CD14-positive monocyte (primary cell): ENCODE data around the gene MALRD1. TPM values are rescaled to one million over a fixed set of nuclear protein-coding genes. Genes with fewer than 3 reads are reported as not detected.

Experiments
- DNase-seq, 3 donors: peaks; one replicate each; pipeline ENCODE4 v3.0.0-alpha.2; 2011 to 2022
- H2AFZ ChIP-seq: 2 replicates; pipeline ENCODE4 v1.6.0; 2012; ENCODE audit warnings: mild to moderate bottlenecking, low read depth, low read length, inconsistent platforms; ENCODE audit not compliant: insufficient read depth, poor library complexity, severe bottlenecking
- H3K27ac ChIP-seq, 2 donors: 1 replicate in 1 of 2; 2 replicates in 1 of 2; pipeline ENCODE4 v1.5.1; 2012 to 2013; ENCODE audit warnings: low read length in 2 of 2, control low read depth in 1 of 2, inconsistent platforms in 1 of 2, low read depth in 1 of 2, mild to moderate bottlenecking in 1 of 2
- H3K27me3 ChIP-seq, 2 donors: one replicate each; pipeline versions ENCODE4 v1.6.0 to v1.6.1; 2011 to 2013; ENCODE audit warnings: low read length in 2 of 2; ENCODE audit not compliant: control insufficient read depth in 2 of 2, insufficient read depth in 2 of 2
- H3K36me3 ChIP-seq, 2 donors: replicated peaks in 1 of 2; 1 replicate in 1 of 2; 2 replicates in 1 of 2; pipeline versions ENCODE4 v1.5.1 to v1.6.1; 2012 to 2013; ENCODE audit warnings: low read length in 2 of 2, control low read depth in 1 of 2, inconsistent platforms in 1 of 2, mild to moderate bottlenecking in 1 of 2; ENCODE audit not compliant: insufficient read depth in 2 of 2, control insufficient read depth in 1 of 2
- H3K4me1 ChIP-seq, 2 donors: 1 replicate in 1 of 2; 2 replicates in 1 of 2; pipeline versions ENCODE4 v1.5.1 to v1.6.1; 2012 to 2013; ENCODE audit warnings: low read length in 2 of 2, control low read depth in 1 of 2, inconsistent platforms in 1 of 2, mild to moderate bottlenecking in 1 of 2, moderate library complexity in 1 of 2; ENCODE audit not compliant: insufficient read depth in 2 of 2, control insufficient read depth in 1 of 2
- H3K4me2 ChIP-seq: replicated peaks from 2 replicates; pipeline ENCODE3; 2012; ENCODE audit warnings: low read length, moderate library complexity, mild to moderate bottlenecking; ENCODE audit not compliant: poor library complexity, severe bottlenecking; ENCODE audit errors: extremely low read depth
- H3K4me3 ChIP-seq, 3 experiments: fragments of 200-600 bp in 1 of 3; sonication (generic) in 1 of 3; replicated peaks in 1 of 3; 1 replicate in 2 of 3; 2 replicates in 1 of 3; pipeline ENCODE4 v1.5.1; 2011 to 2013; ENCODE audit warnings: low read length in 3 of 3, mild to moderate bottlenecking in 3 of 3, control low read depth in 2 of 3, low read depth in 2 of 3, inconsistent platforms in 1 of 3, moderate library complexity in 1 of 3
- H3K79me2 ChIP-seq: 2 replicates; pipeline ENCODE4 v1.6.0; 2012; ENCODE audit warnings: mild to moderate bottlenecking, control low read depth, inconsistent platforms, low read length, moderate library complexity; ENCODE audit not compliant: insufficient read depth
- H3K9ac ChIP-seq: 2 replicates; pipeline ENCODE4 v1.6.0; 2017; ENCODE audit warnings: low read length, mild to moderate bottlenecking; ENCODE audit not compliant: insufficient read depth, poor library complexity, severe bottlenecking
- H3K9me3 ChIP-seq, 2 donors: replicated peaks in 1 of 2; 1 replicate in 1 of 2; 2 replicates in 1 of 2; pipeline versions ENCODE4 v1.5.1 to v1.6.1; 2012 to 2013; ENCODE audit warnings: low read length in 2 of 2, control low read depth in 1 of 2; ENCODE audit not compliant: control insufficient read depth in 1 of 2, insufficient read depth in 1 of 2
- H4K20me1 ChIP-seq: 2 replicates; pipeline ENCODE4 v1.6.0; 2012; ENCODE audit warnings: mild to moderate bottlenecking, low read length, control low read depth, moderate library complexity; ENCODE audit not compliant: insufficient read depth
- H3K27ac Mint-ChIP-seq, 7 donors: one replicate each; pipeline ENCODE4 v1.8.0; 2020; ENCODE audit warnings: mild to moderate bottlenecking in 7 of 7, mixed read lengths in 7 of 7, moderate library complexity in 6 of 7, inconsistent platforms in 2 of 7
- H3K27me3 Mint-ChIP-seq, 3 donors: one replicate each; pipeline ENCODE4 v1.8.0; 2021 to 2022; ENCODE audit warnings: low read depth in 3 of 3, mild to moderate bottlenecking in 3 of 3, mixed read lengths in 3 of 3, moderate library complexity in 3 of 3, inconsistent platforms in 1 of 3
- H3K36me3 Mint-ChIP-seq, 2 donors: one replicate each; pipeline ENCODE4 v1.8.0; 2020; ENCODE audit warnings: mixed read lengths in 2 of 2, inconsistent platforms in 1 of 2, mild to moderate bottlenecking in 1 of 2
- H3K4me1 Mint-ChIP-seq: one replicate; pipeline ENCODE4 v1.8.0; 2020; ENCODE audit warnings: mild to moderate bottlenecking, mixed read lengths
- H3K4me3 Mint-ChIP-seq, 2 donors: one replicate each; pipeline ENCODE4 v1.8.0; 2020; ENCODE audit warnings: mild to moderate bottlenecking in 2 of 2, mixed read lengths in 2 of 2, moderate library complexity in 1 of 2
- H3K9me3 Mint-ChIP-seq, 7 donors: one replicate each; pipeline ENCODE4 v1.8.0; 2020 to 2022; ENCODE audit warnings: mixed read lengths in 7 of 7, mild to moderate bottlenecking in 6 of 7, moderate library complexity in 6 of 7, inconsistent platforms in 2 of 7
- CTCF ChIP-seq: fragments of 200-600 bp; IDR thresholded peaks from one replicate; pipeline ENCODE4 v1.8.0; 2022; ENCODE audit warnings: antibody characterized with exemption, mild to moderate bottlenecking
- WGBS: methylation state at CpG from one replicate; pipeline ENCODE4 v1.1.5; 2013; ENCODE audit warnings: missing lambda C conversion rate; ENCODE audit not compliant: insufficient coverage; 5-methylcytosine and 5-hydroxymethylcytosine counted together
- intact Hi-C, 2 donors: fragments of 100-400 bp; cut with micrococcal nuclease; formaldehyde crosslinking; loops; one replicate each; pipeline versions ENCODE4 v1.15.0 to v1.15.1; 2023
- polyA plus RNA-seq, 3 donors: library from polyadenylated mRNA; depleted of rRNA in 1 of 3; unstranded in 2 of 3; stranded (reverse) in 1 of 3; fragments of 300-500 nt in 2 of 3; fragments of >200 nt in 1 of 3; fragmentation: Illumina TruSeq in 2 of 3; gene quantifications; 1 replicate in 2 of 3; 2 replicates in 1 of 3; pipeline ENCODE4 v1.2.3, GENCODE V29; 2012 to 2021

Gene MALRD1
- polyA plus RNA-seq, 3 donors: not detected

- H3K9me3 Mint-ChIP-seq: peaks cover 0 to 9% (median 4%) of the 10 kb centered on the region in 7 donors
- H3K27me3 Mint-ChIP-seq: peaks cover 0 to 3% (median 0%) of the 10 kb centered on the region in 3 donors
- no peak overlapping the region for H3K4me3 ChIP-seq
- no peaks in the 10 kb centered on the region for H3K4me1 ChIP-seq
- WGBS: 100% methylated on average over 1 of the region's 3 CpGs
- no peaks in the 10 kb centered on the region for H3K36me3 ChIP-seq
- no peak for DNase-seq
- TF ChIP-seq CTCF: no peak
- intact Hi-C loops: no loop called here
- H3K27me3 ChIP-seq: no peaks in the 10 kb centered on the region
- H3K27ac ChIP-seq: no peak overlapping the region
- no peaks in the 10 kb centered on the region for H3K9me3 ChIP-seq
- no peaks in the 10 kb centered on the region for H4K20me1 ChIP-seq
- no peaks in the 10 kb centered on the region for H3K79me2 ChIP-seq
- H3K36me3 Mint-ChIP-seq: no peaks in the 10 kb centered on the region
- no peak overlapping the region for H2AFZ ChIP-seq
- H3K4me3 Mint-ChIP-seq: no peak overlapping the region
- peaks cover 3% of the 10 kb centered on the region for H3K4me1 Mint-ChIP-seq
- H3K27ac Mint-ChIP-seq: no peak overlapping the region
- no peak overlapping the region for H3K4me2 ChIP-seq
- no peak overlapping the region for H3K9ac ChIP-seq
Observed at GRCh38 chr10:19699299-19699698, 650.7 kb downstream of the MALRD1 start.

- Histone ChIP-seq H3K4me3 (no peak overlapping the region), H3K36me3 (no peaks in the 10 kb centered on the region), H3K27ac (no peak overlapping the region), H3K9ac (no peak overlapping the region), H3K79me2 (no peaks in the 10 kb centered on the region), H3K27me3 (no peaks in the 10 kb centered on the region), H2AFZ (no peak overlapping the region), H3K9me3 (no peaks in the 10 kb centered on the region), H3K4me1 (no peaks in the 10 kb centered on the region), H4K20me1 (no peaks in the 10 kb centered on the region), H3K4me2 (no peak overlapping the region)
- Mint-ChIP-seq H3K36me3 (no peaks in the 10 kb centered on the region), H3K4me1 (peaks cover 3% of the 10 kb centered on the region), H3K9me3 (peaks cover 0 to 3% (median 0%) of the 10 kb centered on the region in 7 donors), H3K4me3 (no peak overlapping the region), H3K27me3 (peaks cover 0 to 3% (median 0%) of the 10 kb centered on the region in 3 donors), H3K27ac (no peak overlapping the region)
- DNase-seq: no peak
- no peak for TF ChIP-seq CTCF
- intact Hi-C loops: no loop called here
- WGBS: no CpG with 5 or more reads among the region's 4 CpGs
Observed at GRCh38 chr10:19701427-19702052, 652.9 kb downstream of the MALRD1 start.
